Keratinocyte (primary cell): Measurements from ENCODE around the gene RANBP17. TPM values are rescaled to one million over a fixed set of nuclear protein-coding genes. Genes with fewer than 3 reads are reported as not detected.

Experiments
- DNase-seq: peaks from one replicate; pipeline ENCODE4 v3.0.0-alpha.2; 2011; ENCODE audit warnings: low read depth, missing footprints, low spot score
- FAIRE-seq: peaks from 2 replicates; lab custom pipeline; 2011; peaks lifted over from hg19 to GRCh38; lab: Jason Lieb, UNC
- H2AFZ ChIP-seq: 2 replicates; pipeline ENCODE4 v1.6.0; 2012; ENCODE audit warnings: low read length, control low read depth, inconsistent platforms; ENCODE audit not compliant: control insufficient read depth
- H3K27ac ChIP-seq: 2 replicates; pipeline ENCODE4 v1.5.1; 2011; ENCODE audit warnings: low read length; ENCODE audit not compliant: control insufficient read depth, insufficient read depth
- H3K27me3 ChIP-seq: 3 replicates; pipeline ENCODE4 v1.6.0; 2011; ENCODE audit warnings: low read length; ENCODE audit not compliant: control insufficient read depth, insufficient read depth; ENCODE audit errors: extremely low read depth
- H3K36me3 ChIP-seq, 2 experiments: 2 replicates in 1 of 2; 3 replicates in 1 of 2; pipeline ENCODE4 v1.5.1; 2011; ENCODE audit warnings: low read length in 2 of 2, mild to moderate bottlenecking in 1 of 2; ENCODE audit not compliant: control insufficient read depth in 2 of 2, insufficient read depth in 2 of 2; ENCODE audit errors: extremely low read depth in 1 of 2
- H3K4me1 ChIP-seq: 3 replicates; pipeline ENCODE4 v1.5.1; 2011; ENCODE audit warnings: low read length; ENCODE audit not compliant: control insufficient read depth, insufficient read depth; ENCODE audit errors: extremely low read depth
- H3K4me2 ChIP-seq: 3 replicates; pipeline ENCODE4 v1.6.0; 2011; ENCODE audit warnings: low read depth, low read length; ENCODE audit not compliant: control insufficient read depth, insufficient read depth; ENCODE audit errors: extremely low read depth
- H3K4me3 ChIP-seq, 3 experiments: fragments of 200-600 bp in 1 of 3; sonication (generic) in 1 of 3; 2 replicates in 2 of 3; 3 replicates in 1 of 3; pipeline ENCODE4 v1.5.1; 2011 to 2016; ENCODE audit warnings: low read length in 3 of 3, mild to moderate bottlenecking in 3 of 3, control low read depth in 2 of 3, inconsistent platforms in 1 of 3, low read depth in 1 of 3, mixed read lengths in 1 of 3, mixed run types in 1 of 3, moderate library complexity in 1 of 3; ENCODE audit not compliant: control insufficient read depth in 2 of 3, insufficient read depth in 2 of 3; ENCODE audit errors: extremely low read depth in 1 of 3
- H3K79me2 ChIP-seq: 2 replicates; pipeline ENCODE4 v1.6.0; 2012; ENCODE audit warnings: low read length; ENCODE audit not compliant: control insufficient read depth, insufficient read depth
- H3K9ac ChIP-seq: 3 replicates; pipeline ENCODE4 v1.6.0; 2011; ENCODE audit warnings: low read length; ENCODE audit not compliant: control insufficient read depth, insufficient read depth; ENCODE audit errors: extremely low read depth
- H3K9me1 ChIP-seq: 3 replicates; pipeline ENCODE4 v1.6.0; 2011; ENCODE audit warnings: low read length; ENCODE audit not compliant: control insufficient read depth, insufficient read depth; ENCODE audit errors: extremely low read depth
- H3K9me3 ChIP-seq: 2 replicates; pipeline ENCODE4 v1.5.1; 2012; ENCODE audit warnings: low read depth, low read length; ENCODE audit not compliant: control insufficient read depth
- H4K20me1 ChIP-seq: 3 replicates; pipeline ENCODE4 v1.6.0; 2011; ENCODE audit warnings: low read length; ENCODE audit not compliant: control insufficient read depth, insufficient read depth; ENCODE audit errors: extremely low read depth
- CTCF ChIP-seq, 3 experiments: IDR thresholded peaks in 1 of 3; conservative IDR thresholded peaks in 1 of 3; optimal IDR thresholded peaks in 1 of 3; 2 replicates in 2 of 3; 3 replicates in 1 of 3; pipeline versions ENCODE3 to v1.5.1; 2011; ENCODE audit warnings: low read length in 3 of 3, mild to moderate bottlenecking in 3 of 3, moderate library complexity in 2 of 3, control low read depth in 1 of 3, inconsistent platforms in 1 of 3; ENCODE audit not compliant: insufficient read depth in 2 of 3; ENCODE audit errors: extremely low read depth in 1 of 3
- EZH2 ChIP-seq: IDR thresholded peaks from one replicate; pipeline ENCODE4 v1.6.1; 2012; ENCODE audit warnings: inconsistent platforms, mild to moderate bottlenecking, low read length, moderate library complexity
- dilution Hi-C: fragments of 300-500 bp; cut with MboI; formaldehyde crosslinking; loops from one replicate; pipeline ENCODE4 v1.7.0; 2020; ENCODE audit warnings: low sequenced_read_pairs; ENCODE audit not compliant: extremely low pct_ligation_motif_present
- polyA plus RNA-seq, 5 experiments: library from polyadenylated mRNA; depleted of rRNA in 3 of 5; stranded (reverse) in 3 of 5; stranded (forward) in 1 of 5; unstranded in 1 of 5; fragments of >200 nt; gene quantifications; 1 replicate in 1 of 5; 2 replicates in 3 of 5; 3 replicates in 1 of 5; pipeline versions ENCODE4 v1.2.1 to v1.2.3, GENCODE V29; 2011 to 2012; ENCODE audit warnings: missing spikeins in 2 of 5, low read depth in 1 of 5, low replicate concordance in 1 of 5

The RANBP17 gene
- polyA plus RNA-seq, 1 donor (not counting 4 experiments of a cell fraction or from before 2014, with no cell fraction given) = 0.97 TPM

DNA sequence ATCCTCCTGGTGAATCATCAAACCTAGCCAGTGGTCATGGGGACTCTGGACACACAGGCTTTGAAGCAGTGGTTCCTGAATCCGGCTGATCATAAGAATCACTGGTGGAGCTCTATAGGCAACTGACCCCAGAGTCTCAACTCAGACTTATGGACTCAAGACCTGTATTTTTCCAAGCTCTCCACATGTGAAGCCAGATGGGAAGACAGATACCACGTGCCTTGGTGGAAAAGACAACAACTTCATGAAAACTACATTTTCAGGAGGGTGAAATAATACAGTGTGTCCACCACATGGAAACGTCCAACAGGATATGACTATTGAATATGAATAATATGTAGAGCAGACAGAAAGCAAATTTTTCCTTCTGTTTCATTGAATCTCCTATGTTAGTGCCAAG lies 44.6 kb upstream of the RANBP17 start:
- Histone ChIP-seq H3K9me3 (no peaks in the 10 kb centered on the region), H3K36me3 (no peaks in the 10 kb centered on the region), H3K27ac (no peak overlapping the region), H3K4me2 (no peak overlapping the region), H3K4me3 (no peak overlapping the region), H3K27me3 (no peaks in the 10 kb centered on the region), H3K9ac (no peak overlapping the region), H3K79me2 (no peaks in the 10 kb centered on the region), H2AFZ (no peak overlapping the region), H3K4me1 (no peaks in the 10 kb centered on the region), H4K20me1 (no peaks in the 10 kb centered on the region), H3K9me1 (no peaks in the 10 kb centered on the region)
- TF ChIP-seq EZH2 (no peak), CTCF (optimal IDR thresholded peaks at IDR 0.05 in 1 of 3, IDR thresholded peaks at IDR 0.05 in 1 of 3, conservative IDR thresholded peaks at IDR 0.05 in 1 of 3; ENCODE audit: extremely low read depth in 1 of 3, insufficient read depth in 2 of 3, low read length in 3 of 3) (no peak)
- DNase-seq (no peak), FAIRE-seq (no peak)
- dilution Hi-C loops = no loop called here

DNA sequence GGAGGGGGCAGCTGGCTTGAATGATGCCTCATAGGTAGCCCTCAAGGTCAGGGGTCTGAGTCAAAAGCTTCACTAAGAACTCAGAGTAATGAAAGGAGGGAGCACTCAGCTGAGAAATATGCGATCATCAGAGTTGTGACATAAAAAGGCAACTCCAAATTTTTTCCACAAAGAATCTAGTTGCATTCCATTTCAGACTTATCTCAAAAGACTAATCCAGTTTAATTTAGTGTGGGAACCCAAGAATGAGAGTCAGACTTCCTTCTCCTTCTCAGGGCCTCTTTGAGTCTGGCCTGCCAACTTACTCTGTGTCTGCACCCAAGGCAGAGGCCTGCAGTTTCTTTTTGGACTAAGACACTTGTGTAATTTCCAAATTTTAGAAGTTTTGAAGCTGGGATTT lies 43.6 kb upstream of the RANBP17 start:
- DNase-seq (no peak), FAIRE-seq (no peak)
- no peaks in the 10 kb centered on the region for H3K79me2 ChIP-seq
- TF ChIP-seq EZH2 (no peak), CTCF (optimal IDR thresholded peaks at IDR 0.05 in 1 of 3, IDR thresholded peaks at IDR 0.05 in 1 of 3, conservative IDR thresholded peaks at IDR 0.05 in 1 of 3; ENCODE audit: extremely low read depth in 1 of 3, insufficient read depth in 2 of 3, low read length in 3 of 3) (no peak)
- dilution Hi-C loops = no loop called here
- no peaks in the 10 kb centered on the region for H3K27me3 ChIP-seq
- H3K9me3 ChIP-seq = no peaks in the 10 kb centered on the region
- H3K36me3 ChIP-seq = no peaks in the 10 kb centered on the region
- no peaks in the 10 kb centered on the region for H3K9me1 ChIP-seq
- H4K20me1 ChIP-seq = no peaks in the 10 kb centered on the region
- H3K9ac ChIP-seq = no peak overlapping the region
- no peaks in the 10 kb centered on the region for H3K4me1 ChIP-seq
- H2AFZ ChIP-seq = no peak overlapping the region
- no peak overlapping the region for H3K27ac ChIP-seq
- H3K4me3 ChIP-seq = no peak overlapping the region
- H3K4me2 ChIP-seq = no peak overlapping the region
